OCI-LY1 (cell line): ENCODE data around the gene GGPS1.

Source experiments
- H2AFZ ChIP-seq: fragments of 200-600 bp; sonication (generic), shearing (Covaris generic); 2 replicates; pipeline ENCODE4 v1.6.0; 2014; ENCODE audit warnings: antibody characterized with exemption, mild to moderate bottlenecking, low read length
- H3F3A ChIP-seq: fragments of 200-600 bp; sonication (generic), shearing (Covaris generic); 2 replicates; pipeline ENCODE4 v1.6.0; 2014; ENCODE audit warnings: mild to moderate bottlenecking, antibody characterized with exemption, low read length, moderate library complexity; ENCODE audit not compliant: insufficient read depth
- H3K27ac ChIP-seq: fragments of 200-600 bp; sonication (generic); 2 replicates; pipeline ENCODE4 v1.5.1; 2014; ENCODE audit warnings: low read length, mixed run types, mild to moderate bottlenecking, low read depth; ENCODE audit not compliant: poor library complexity, severe bottlenecking
- H3K27me3 ChIP-seq: fragments of 200-600 bp; sonication (generic); 2 replicates; pipeline ENCODE4 v1.6.0; 2014; ENCODE audit warnings: antibody characterized with exemption, mild to moderate bottlenecking, low read length, moderate library complexity; ENCODE audit not compliant: insufficient read depth
- H3K36me3 ChIP-seq: fragments of 200-600 bp; sonication (generic); 2 replicates; pipeline ENCODE4 v1.6.1; 2014; ENCODE audit warnings: mild to moderate bottlenecking, antibody characterized with exemption, low read length, moderate library complexity, mixed read lengths; ENCODE audit not compliant: insufficient read depth
- H3K4me1 ChIP-seq: fragments of 200-600 bp; sonication (generic); 2 replicates; pipeline ENCODE4 v1.5.1; 2014; ENCODE audit warnings: mild to moderate bottlenecking, low read length, moderate library complexity; ENCODE audit not compliant: insufficient read depth, severe bottlenecking
- H3K4me2 ChIP-seq: fragments of 200-600 bp; sonication (generic), shearing (Covaris generic); 2 replicates; pipeline ENCODE4 v1.6.1; 2014; ENCODE audit warnings: low read length
- H3K4me3 ChIP-seq: fragments of 200-600 bp; sonication (generic); 2 replicates; pipeline ENCODE4 v1.5.1; 2014; ENCODE audit warnings: low read length, low read depth, mild to moderate bottlenecking, mixed read lengths; ENCODE audit not compliant: poor library complexity, severe bottlenecking
- H3K79me2 ChIP-seq: fragments of 200-600 bp; shearing (Covaris generic); 2 replicates; pipeline ENCODE4 v1.6.1; 2016; ENCODE audit warnings: mixed run types, low read length, mixed read lengths; ENCODE audit not compliant: insufficient read depth
- H3K9ac ChIP-seq: fragments of 200-600 bp; sonication (generic), shearing (Covaris generic); 2 replicates; pipeline ENCODE4 v1.6.1; 2014; ENCODE audit warnings: mild to moderate bottlenecking, low read length, mixed read lengths
- H3K9me2 ChIP-seq: fragments of 200-600 bp; sonication (generic), shearing (Covaris generic); 2 replicates; pipeline ENCODE4 v1.6.1; 2014; ENCODE audit warnings: low read depth, mild to moderate bottlenecking, low read length, mixed read lengths
- H3K9me3 ChIP-seq: fragments of 200-600 bp; shearing (Covaris generic); 2 replicates; pipeline ENCODE4 v1.6.1; 2014; ENCODE audit warnings: low read length, mixed read lengths
- H4K20me1 ChIP-seq: fragments of 200-600 bp; sonication (generic), shearing (Covaris generic); 2 replicates; pipeline ENCODE4 v1.6.0; 2016; ENCODE audit warnings: mild to moderate bottlenecking, low read length; ENCODE audit not compliant: insufficient read depth
- CTCF ChIP-seq: fragments of 200-600 bp; sonication (generic), shearing (Covaris generic); IDR thresholded peaks from 2 replicates; pipeline ENCODE4 v1.5.1; 2017; ENCODE audit warnings: mild to moderate bottlenecking, antibody characterized with exemption, low read length, moderate library complexity, mixed read lengths
- EZH2 ChIP-seq: fragments of 200-600 bp; sonication (generic), shearing (Covaris generic); IDR thresholded peaks from 2 replicates; pipeline ENCODE4 v1.8.0; 2017; ENCODE audit warnings: borderline replicate concordance, mixed run types, mild to moderate bottlenecking, antibody characterized with exemption, low read length, moderate library complexity, mixed read lengths

GGPS1 gene

GRCh38 chr1:235351441-235351840 is 23.1 kb downstream of the GGPS1 start:
- H4K20me1 ChIP-seq: no peaks in the 10 kb centered on the region

GRCh38 chr1:235351898-235352297 is 23.5 kb downstream of the GGPS1 start:
- no peaks in the 10 kb centered on the region for H3K27me3 ChIP-seq
- H3K27ac ChIP-seq: no peak overlapping the region
- H4K20me1 ChIP-seq: no peaks in the 10 kb centered on the region
- H3K4me1 ChIP-seq: no peaks in the 10 kb centered on the region
- TF ChIP-seq CTCF (no peak), EZH2 (no peak)
- H3K9me2 ChIP-seq: no peaks in the 10 kb centered on the region
- H3K9ac ChIP-seq: no peak overlapping the region
- H3K36me3 ChIP-seq: no peaks in the 10 kb centered on the region
- H3K4me3 ChIP-seq: no peak overlapping the region
- no peaks in the 10 kb centered on the region for H3K79me2 ChIP-seq
- H2AFZ ChIP-seq: no peak overlapping the region
- no peak overlapping the region for H3K4me2 ChIP-seq
- no peaks in the 10 kb centered on the region for H3K9me3 ChIP-seq
- no peaks in the 10 kb centered on the region for H3F3A ChIP-seq

More at GRCh38 chr1:235351441-235351840, 23.1 kb downstream of the GGPS1 start:
- H3K27ac ChIP-seq: no peak overlapping the region
- H3K79me2 ChIP-seq: no peaks in the 10 kb centered on the region
- no peak overlapping the region for H2AFZ ChIP-seq
- H3K4me2 ChIP-seq: no peak overlapping the region
- no peak overlapping the region for H3K4me3 ChIP-seq
- no peaks in the 10 kb centered on the region for H3K9me2 ChIP-seq
- no peaks in the 10 kb centered on the region for H3K27me3 ChIP-seq
- H3K9me3 ChIP-seq: no peaks in the 10 kb centered on the region
- TF ChIP-seq CTCF: no peak
- no peak for TF ChIP-seq EZH2
- H3K4me1 ChIP-seq: no peaks in the 10 kb centered on the region
- H3K9ac ChIP-seq: no peak overlapping the region
- no peaks in the 10 kb centered on the region for H3F3A ChIP-seq
- H3K36me3 ChIP-seq: no peaks in the 10 kb centered on the region

- no peaks in the 10 kb centered on the region for H3K36me3 ChIP-seq
- H3K9me3 ChIP-seq: no peaks in the 10 kb centered on the region
- peak overlapping the region; percentile 17 for H2AFZ ChIP-seq
- H3K9me2 ChIP-seq: no peaks in the 10 kb centered on the region
- peaks cover 19% of the 10 kb centered on the region for H3K4me1 ChIP-seq
- H3K9ac ChIP-seq: peak overlapping the region; percentile 2; the same call in 1 of the 2 replicates
- TF ChIP-seq CTCF: no peak
- TF ChIP-seq EZH2: no peak
- H3K4me3 ChIP-seq: peak overlapping the region; percentile 11
- no peaks in the 10 kb centered on the region for H4K20me1 ChIP-seq
- no peak overlapping the region for H3K27ac ChIP-seq
- peak overlapping the region; percentile 42 for H3K4me2 ChIP-seq
- no peaks in the 10 kb centered on the region for H3K79me2 ChIP-seq
- no peaks in the 10 kb centered on the region for H3F3A ChIP-seq
- H3K27me3 ChIP-seq: no peaks in the 10 kb centered on the region
Measured at GRCh38 chr1:235357485-235358373, 29.4 kb downstream of the GGPS1 start.
